B cell (primary cell): ENCODE results near the gene SOX18. TPM values are rescaled to one million over a fixed set of nuclear protein-coding genes. Genes with fewer than 3 reads are reported as not detected.

ENCODE experiments used
- ATAC-seq: fragments of 200-7000 bp; cut with Tn5 transposase; one replicate; pipeline ENCODE4 v1.10.0; 2021; ENCODE audit warnings: low read depth, mild to moderate bottlenecking, moderate number of reproducible peaks, moderate library complexity
- CTCF ChIA-PET: fragments of 350-600 bp; sonication (Branson Sonifier 250); formaldehyde crosslinking; loops from one replicate; lab custom pipeline; 2021; ENCODE audit warnings: antibody characterized with exemption, inconsistent platforms; lab: Charles Lee
- POLR2A ChIA-PET: fragments of 350-600 bp; sonication (Branson Sonifier 250); formaldehyde crosslinking; loops from one replicate; lab custom pipeline; 2021; ENCODE audit warnings: antibody characterized with exemption; lab: Charles Lee
- DNase-seq: peaks from one replicate; pipeline ENCODE4 v3.0.0; 2013
- H2AFZ ChIP-seq: 2 replicates; pipeline ENCODE4 v1.6.1; 2012; ENCODE audit warnings: mild to moderate bottlenecking, low read depth, low read length; ENCODE audit not compliant: insufficient read depth, poor library complexity, severe bottlenecking
- H3K27ac ChIP-seq, 2 donors: 1 replicate in 1 of 2; 2 replicates in 1 of 2; pipeline ENCODE4 v1.5.1; 2012 to 2013; ENCODE audit warnings: low read length in 2 of 2, mild to moderate bottlenecking in 2 of 2, moderate library complexity in 1 of 2
- H3K27me3 ChIP-seq, 4 experiments: fragments of 200-600 bp in 1 of 4; sonication (generic) in 1 of 4; replicated peaks in 1 of 4; 1 replicate in 2 of 4; 2 replicates in 2 of 4; pipeline versions ENCODE4 v1.6.1 to v1.7.0; 2013 to 2016; ENCODE audit warnings: low read length in 3 of 4, mild to moderate bottlenecking in 2 of 4, mixed read lengths in 1 of 4, moderate library complexity in 1 of 4; ENCODE audit not compliant: insufficient read depth in 4 of 4, control insufficient read depth in 3 of 4; ENCODE audit errors: control extremely low read depth in 1 of 4
- H3K36me3 ChIP-seq, 2 experiments: replicated peaks in 1 of 2; 1 replicate in 1 of 2; 2 replicates in 1 of 2; pipeline versions ENCODE4 v1.6.1 to v1.7.1; 2013; ENCODE audit warnings: low read length in 1 of 2; ENCODE audit not compliant: insufficient read depth in 2 of 2, control insufficient read depth in 1 of 2; ENCODE audit errors: control extremely low read depth in 1 of 2, extremely low read depth in 1 of 2
- H3K4me1 ChIP-seq, 2 donors: fragments of 200-600 bp in 1 of 2; sonication (generic) in 1 of 2; 1 replicate in 1 of 2; 2 replicates in 1 of 2; pipeline versions ENCODE4 v1.5.1 to v1.6.1; 2013 to 2017; ENCODE audit warnings: low read length in 2 of 2; ENCODE audit not compliant: control insufficient read depth in 2 of 2, insufficient read depth in 2 of 2
- H3K4me2 ChIP-seq: replicated peaks from 2 replicates; pipeline ENCODE3; 2012; ENCODE audit warnings: mild to moderate bottlenecking, low read depth, low read length; ENCODE audit not compliant: poor library complexity, severe bottlenecking
- H3K4me3 ChIP-seq, 5 experiments: fragments of 200-600 bp in 1 of 5; sonication (generic) in 1 of 5; 1 replicate in 3 of 5; 2 replicates in 2 of 5; pipeline versions ENCODE4 v1.5.1 to v1.7.0; 2011 to 2016; ENCODE audit warnings: low read length in 4 of 5, mild to moderate bottlenecking in 4 of 5, low read depth in 2 of 5, control low read depth in 1 of 5, moderate library complexity in 1 of 5; ENCODE audit not compliant: insufficient read depth in 1 of 5; ENCODE audit errors: control extremely low read depth in 1 of 5, extremely low read depth in 1 of 5
- H3K79me2 ChIP-seq: fragments of 200-600 bp; sonication (generic); one replicate; pipeline ENCODE4 v1.6.0; 2016; ENCODE audit warnings: low read length; ENCODE audit not compliant: control insufficient read depth, insufficient read depth
- H3K9ac ChIP-seq: fragments of 200-600 bp; sonication (generic); 2 replicates; pipeline ENCODE4 v1.6.1; 2017; ENCODE audit warnings: mild to moderate bottlenecking, low read length, moderate library complexity
- H3K9me3 ChIP-seq, 3 donors: one replicate each; pipeline versions ENCODE4 v1.6.1 to v1.7.1; 2013; ENCODE audit warnings: low read length in 2 of 3; ENCODE audit not compliant: control insufficient read depth in 2 of 3, insufficient read depth in 1 of 3; ENCODE audit errors: control extremely low read depth in 1 of 3
- H4K20me1 ChIP-seq: 2 replicates; pipeline ENCODE4 v1.6.0; 2012; ENCODE audit warnings: mild to moderate bottlenecking, low read length; ENCODE audit not compliant: insufficient read depth, control insufficient read depth, poor library complexity, severe bottlenecking
- H3K27ac Mint-ChIP-seq: one replicate; pipeline ENCODE4 v1.8.0; 2021; ENCODE audit warnings: mixed read lengths
- H3K27me3 Mint-ChIP-seq: one replicate; pipeline ENCODE4 v1.8.0; 2021; ENCODE audit warnings: mixed read lengths
- H3K4me1 Mint-ChIP-seq: one replicate; pipeline ENCODE4 v1.8.0; 2021; ENCODE audit warnings: mixed read lengths
- H3K4me3 Mint-ChIP-seq: one replicate; pipeline ENCODE4 v1.8.0; 2021; ENCODE audit warnings: mixed read lengths
- H3K9me3 Mint-ChIP-seq: one replicate; pipeline ENCODE4 v1.8.0; 2022; ENCODE audit warnings: mixed read lengths; ENCODE audit not compliant: insufficient read depth
- EZH2 ChIP-seq: IDR thresholded peaks from 2 replicates; pipeline ENCODE4 v1.6.1; 2012; ENCODE audit warnings: borderline replicate concordance, low read depth, mild to moderate bottlenecking, moderate library complexity, low read length; ENCODE audit not compliant: insufficient read depth, poor library complexity, severe bottlenecking
- WGBS: methylation state at CpG from one replicate; pipeline ENCODE4 v1.1.5; 2013; ENCODE audit warnings: missing lambda C conversion rate; ENCODE audit not compliant: insufficient coverage; 5-methylcytosine and 5-hydroxymethylcytosine counted together
- intact Hi-C: fragments of 100-400 bp; cut with micrococcal nuclease; formaldehyde crosslinking; loops from one replicate; pipeline ENCODE4 v1.10.0; 2022
- polyA plus RNA-seq: library from polyadenylated mRNA; depleted of rRNA; stranded (reverse); fragments of >200 nt; gene quantifications from 2 replicates; pipeline ENCODE4 v1.2.3, GENCODE V29; 2012
- total RNA-seq, 2 donors: library from RNA; stranded (reverse); fragments of 120-200 nt in 1 of 2; gene quantifications; 1 replicate in 1 of 2; 2 replicates in 1 of 2; pipeline versions ENCODE4 v1.2.3 to v1.2.4, GENCODE V29; 2013 to 2022
- TF ChIP-seq, protein P1 (sequence below): fragments of 200-600 bp; IDR thresholded peaks from one replicate; pipeline ENCODE4 v1.8.0; 2022; ENCODE audit warnings: antibody characterized with exemption, mild to moderate bottlenecking

Gene SOX18
- total and polyA plus RNA-seq, 2 donors (not counting 1 experiment from before 2014, with no cell fraction given): not detected

DNA sequence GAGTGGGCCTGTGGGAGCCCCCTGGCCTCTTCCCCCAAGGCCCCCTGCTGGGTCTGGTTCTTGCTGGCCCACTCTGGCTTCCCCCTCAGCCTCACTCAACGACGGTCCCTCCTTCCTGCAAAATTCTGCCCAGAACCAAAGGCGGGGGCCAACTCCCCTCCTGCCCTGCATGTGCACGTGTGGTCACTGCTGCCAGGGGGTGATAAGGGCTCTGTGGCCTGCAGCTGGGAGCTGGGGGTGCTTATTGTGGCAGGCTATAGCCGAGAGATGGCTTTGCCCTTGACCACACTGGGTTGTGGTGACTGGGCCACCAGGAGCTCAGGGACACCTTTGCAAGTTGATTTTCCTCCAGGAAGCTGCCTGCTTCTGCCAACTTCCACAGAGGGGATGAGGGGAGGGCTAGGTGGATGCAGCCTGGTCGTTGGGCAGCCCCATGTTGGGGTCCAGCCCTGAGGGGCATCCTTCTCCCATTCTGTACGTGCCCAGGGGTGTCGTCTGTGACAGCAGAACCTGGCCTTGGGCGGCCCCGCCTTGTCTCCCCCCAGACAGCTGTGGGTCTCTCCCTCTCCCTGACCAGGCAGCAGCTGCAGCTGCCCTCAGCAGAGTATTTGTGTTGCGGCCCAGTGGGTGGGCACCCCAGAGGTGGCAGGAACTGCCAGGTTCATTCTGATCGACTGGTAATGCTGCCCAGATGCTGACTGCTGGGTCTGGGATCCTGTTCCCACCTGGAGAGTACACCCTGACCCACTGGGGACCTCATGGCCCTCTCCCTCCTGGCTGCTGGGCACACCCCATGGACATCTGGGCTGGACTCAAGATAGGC lies 19.2 kb upstream of the SOX18 start:
- Mint-ChIP-seq H3K4me3 (no peak overlapping the region), H3K27me3 (no peaks in the 10 kb centered on the region), H3K4me1 (peaks cover 68% of the 10 kb centered on the region), H3K27ac (peak overlapping the region; percentile 53), H3K9me3 (no peaks in the 10 kb centered on the region)
- Histone ChIP-seq H3K4me3 (no peak overlapping the region), H3K9me3 (no peaks in the 10 kb centered on the region), H3K36me3 (peaks cover 0 to 20% of the 10 kb centered on the region in 2 experiments), H2AFZ (no peak overlapping the region), H3K4me2 (no peak overlapping the region), H3K9ac (no peak overlapping the region), H3K4me1 (peaks cover 55 to 87% of the 10 kb centered on the region in 2 donors), H4K20me1 (peaks cover 44% of the 10 kb centered on the region), H3K27me3 (no peaks in the 10 kb centered on the region), H3K79me2 (peaks cover 25% of the 10 kb centered on the region), H3K27ac (no peak overlapping the region)
- DNase-seq (no peak), ATAC-seq (no peak)
- ChIA-PET CTCF (interaction anchor here (1.1 to 2.3 kb wide), 7 partner anchors 9 to 52 kb away, joined by 3 to 10 read pairs (median 8); partner anchors contain the start of genes LKAAEAR1 and RGS19), POLR2A (interaction anchor here (2.5 kb wide), 1 partner anchor 10 kb away, joined by 19 read pairs; the partner anchor contains the start of genes OPRL1 and RGS19)
- 64% methylated on average over 8 of the region's 12 CpGs for WGBS
- TF ChIP-seq, protein P1, sequence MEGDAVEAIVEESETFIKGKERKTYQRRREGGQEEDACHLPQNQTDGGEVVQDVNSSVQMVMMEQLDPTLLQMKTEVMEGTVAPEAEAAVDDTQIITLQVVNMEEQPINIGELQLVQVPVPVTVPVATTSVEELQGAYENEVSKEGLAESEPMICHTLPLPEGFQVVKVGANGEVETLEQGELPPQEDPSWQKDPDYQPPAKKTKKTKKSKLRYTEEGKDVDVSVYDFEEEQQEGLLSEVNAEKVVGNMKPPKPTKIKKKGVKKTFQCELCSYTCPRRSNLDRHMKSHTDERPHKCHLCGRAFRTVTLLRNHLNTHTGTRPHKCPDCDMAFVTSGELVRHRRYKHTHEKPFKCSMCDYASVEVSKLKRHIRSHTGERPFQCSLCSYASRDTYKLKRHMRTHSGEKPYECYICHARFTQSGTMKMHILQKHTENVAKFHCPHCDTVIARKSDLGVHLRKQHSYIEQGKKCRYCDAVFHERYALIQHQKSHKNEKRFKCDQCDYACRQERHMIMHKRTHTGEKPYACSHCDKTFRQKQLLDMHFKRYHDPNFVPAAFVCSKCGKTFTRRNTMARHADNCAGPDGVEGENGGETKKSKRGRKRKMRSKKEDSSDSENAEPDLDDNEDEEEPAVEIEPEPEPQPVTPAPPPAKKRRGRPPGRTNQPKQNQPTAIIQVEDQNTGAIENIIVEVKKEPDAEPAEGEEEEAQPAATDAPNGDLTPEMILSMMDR: no peak
- no peak for TF ChIP-seq EZH2
- intact Hi-C loops: no loop called here
